ENCODE results near the gene SMTNL2. TPM values are rescaled to one million over a fixed set of nuclear protein-coding genes. Genes with fewer than 3 reads are reported as not detected.
A peak's percentile ranks its signal among the peaks of the same experiment; 100 is the strongest.
"Not testable (repeated sequence)": the region's sequence is repeated elsewhere in the genome, so short reads cannot be mapped to it uniquely, and the experiment has no call there.

SMTNL2 gene
- total RNA-seq, 1 donor from 2014 or later = 22.0 TPM

DNA sequence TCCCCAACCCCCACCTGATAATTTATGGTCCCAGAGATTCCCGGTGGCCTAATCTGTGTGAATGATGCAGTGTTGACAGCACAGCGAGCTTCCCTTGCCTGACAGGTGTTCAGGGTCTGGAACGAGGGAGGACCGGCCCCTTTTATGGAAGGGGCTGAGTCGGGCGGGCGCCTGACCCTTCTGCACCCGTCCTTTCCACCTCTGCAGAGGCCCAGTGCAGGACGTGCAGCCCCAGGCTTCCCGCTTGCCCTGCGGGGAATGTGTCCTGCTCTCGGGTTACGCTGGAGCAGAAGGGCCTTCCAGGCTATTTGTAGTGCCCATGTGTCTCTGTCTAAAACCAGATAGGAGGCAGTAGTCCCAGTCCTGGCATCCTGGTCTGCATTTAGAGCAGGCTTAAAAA lies 16.2 kb downstream of the SMTNL2 start:
- no peak for TF ChIP-seq CTCF (IDR thresholded peaks at IDR 0.05; ENCODE audit: partially characterized antibody, unreplicated experiment)
- H3K27me3 Mint-ChIP-seq (ENCODE audit: unreplicated experiment) = peaks cover 12% of the 10 kb centered on the region
- peak overlapping the region; percentile 98 for H3K27ac Mint-ChIP-seq (ENCODE audit: unreplicated experiment)
- peaks cover 39% of the 10 kb centered on the region for H3K4me1 Mint-ChIP-seq (ENCODE audit: low read depth, unreplicated experiment)
- DNase-seq = peak; percentile 68
- H3K4me3 Mint-ChIP-seq (ENCODE audit: unreplicated experiment) = peak overlapping the region; percentile 70
- peaks cover 4% of the 10 kb centered on the region for H3K9me3 Mint-ChIP-seq (ENCODE audit: unreplicated experiment)
- H3K36me3 Mint-ChIP-seq (ENCODE audit: unreplicated experiment) = no peaks in the 10 kb centered on the region

DNA sequence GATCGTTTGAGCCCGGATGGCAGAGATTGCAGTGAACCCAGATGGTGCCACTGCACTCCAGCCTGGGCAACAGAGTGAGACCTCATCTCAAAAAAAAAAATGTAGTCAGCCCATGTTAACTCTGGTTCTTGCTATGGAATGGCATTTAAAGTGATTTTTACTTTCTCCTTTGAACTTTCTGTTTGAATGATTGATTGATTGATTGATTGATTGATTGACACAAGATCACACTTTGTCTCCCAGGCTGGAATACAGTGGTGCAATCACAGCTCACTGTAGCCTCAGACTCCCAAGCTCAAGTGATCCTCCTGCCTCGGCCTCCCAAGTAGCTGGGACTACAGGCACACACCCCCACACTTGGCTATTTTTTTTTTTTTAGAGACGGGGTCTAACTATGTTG lies 17.0 kb downstream of the SMTNL2 start:
- H3K4me1 Mint-ChIP-seq (ENCODE audit: low read depth, unreplicated experiment) = peaks cover 42% of the 10 kb centered on the region
- H3K27ac Mint-ChIP-seq (ENCODE audit: unreplicated experiment) = peak overlapping the region; percentile 98
- no peaks in the 10 kb centered on the region for H3K36me3 Mint-ChIP-seq (ENCODE audit: unreplicated experiment)
- no peak overlapping the region for H3K4me3 Mint-ChIP-seq (ENCODE audit: unreplicated experiment)
- H3K27me3 Mint-ChIP-seq (ENCODE audit: unreplicated experiment) = peaks cover 12% of the 10 kb centered on the region
- H3K9me3 Mint-ChIP-seq (ENCODE audit: unreplicated experiment) = peaks cover 3% of the 10 kb centered on the region
- no peak for TF ChIP-seq CTCF (IDR thresholded peaks at IDR 0.05; ENCODE audit: partially characterized antibody, unreplicated experiment)
- no peak for DNase-seq

- DNase-seq = no peak
- TF ChIP-seq CTCF (IDR thresholded peaks at IDR 0.05; ENCODE audit: partially characterized antibody, unreplicated experiment) = no peak
- Mint-ChIP-seq H3K27ac (ENCODE audit: unreplicated experiment) (peak overlapping the region; percentile 48), H3K4me3 (ENCODE audit: unreplicated experiment) (no peak overlapping the region), H3K9me3 (ENCODE audit: unreplicated experiment) (peaks cover 3% of the 10 kb centered on the region), H3K27me3 (ENCODE audit: unreplicated experiment) (peaks cover 12% of the 10 kb centered on the region), H3K4me1 (ENCODE audit: low read depth, unreplicated experiment) (peaks cover 42% of the 10 kb centered on the region), H3K36me3 (ENCODE audit: unreplicated experiment) (no peaks in the 10 kb centered on the region)
These were observed 17.7 kb downstream of the SMTNL2 start for GRCh38 chr17:4602041-4602440.

- peaks cover 49% of the 10 kb centered on the region for H3K4me1 Mint-ChIP-seq (ENCODE audit: low read depth, unreplicated experiment)
- H3K36me3 Mint-ChIP-seq (ENCODE audit: unreplicated experiment) = no peaks in the 10 kb centered on the region
- no peak for TF ChIP-seq CTCF (IDR thresholded peaks at IDR 0.05; ENCODE audit: partially characterized antibody, unreplicated experiment)
- H3K9me3 Mint-ChIP-seq (ENCODE audit: unreplicated experiment) = peaks cover 3% of the 10 kb centered on the region
- peaks cover 11% of the 10 kb centered on the region for H3K27me3 Mint-ChIP-seq (ENCODE audit: unreplicated experiment)
- H3K4me3 Mint-ChIP-seq (ENCODE audit: unreplicated experiment) = peak overlapping the region; percentile 8
- peak; percentile 69 for DNase-seq
- H3K27ac Mint-ChIP-seq (ENCODE audit: unreplicated experiment) = peak overlapping the region; percentile 67
These were observed 19.8 kb downstream of the SMTNL2 start for GRCh38 chr17:4604111-4604644.

DNA sequence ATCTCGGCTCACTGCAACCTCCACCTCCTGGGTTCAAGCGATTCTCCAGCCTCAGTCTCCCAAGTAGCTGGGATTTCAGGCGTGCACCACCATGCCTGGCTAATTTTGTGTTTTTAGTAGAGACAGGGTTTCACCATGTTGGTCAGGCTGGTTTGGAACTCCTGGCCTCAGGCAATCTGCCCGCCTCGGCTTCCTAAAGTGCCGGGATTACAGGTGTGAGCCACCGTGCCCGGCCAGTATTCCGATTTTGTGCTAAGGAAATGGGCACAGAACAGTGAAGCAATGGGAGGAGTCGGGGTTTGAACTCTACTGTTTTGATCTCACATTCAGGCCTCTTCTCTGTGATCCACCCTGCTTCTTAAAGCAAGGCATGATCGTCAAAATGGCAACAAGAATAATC lies 20.4 kb downstream of the SMTNL2 start:
- not testable (repeated sequence) for H3K27me3 Mint-ChIP-seq (ENCODE audit: unreplicated experiment); H3K9me3 Mint-ChIP-seq (ENCODE audit: unreplicated experiment); DNase-seq; H3K36me3 Mint-ChIP-seq (ENCODE audit: unreplicated experiment)
- Mint-ChIP-seq H3K27ac (ENCODE audit: unreplicated experiment) (peak overlapping the region; percentile 67), H3K4me3 (ENCODE audit: unreplicated experiment) (peak overlapping the region; percentile 15), H3K4me1 (ENCODE audit: low read depth, unreplicated experiment) (peaks cover 44% of the 10 kb centered on the region)
